ENCODE measurements around the gene NEDD4.

DNA sequence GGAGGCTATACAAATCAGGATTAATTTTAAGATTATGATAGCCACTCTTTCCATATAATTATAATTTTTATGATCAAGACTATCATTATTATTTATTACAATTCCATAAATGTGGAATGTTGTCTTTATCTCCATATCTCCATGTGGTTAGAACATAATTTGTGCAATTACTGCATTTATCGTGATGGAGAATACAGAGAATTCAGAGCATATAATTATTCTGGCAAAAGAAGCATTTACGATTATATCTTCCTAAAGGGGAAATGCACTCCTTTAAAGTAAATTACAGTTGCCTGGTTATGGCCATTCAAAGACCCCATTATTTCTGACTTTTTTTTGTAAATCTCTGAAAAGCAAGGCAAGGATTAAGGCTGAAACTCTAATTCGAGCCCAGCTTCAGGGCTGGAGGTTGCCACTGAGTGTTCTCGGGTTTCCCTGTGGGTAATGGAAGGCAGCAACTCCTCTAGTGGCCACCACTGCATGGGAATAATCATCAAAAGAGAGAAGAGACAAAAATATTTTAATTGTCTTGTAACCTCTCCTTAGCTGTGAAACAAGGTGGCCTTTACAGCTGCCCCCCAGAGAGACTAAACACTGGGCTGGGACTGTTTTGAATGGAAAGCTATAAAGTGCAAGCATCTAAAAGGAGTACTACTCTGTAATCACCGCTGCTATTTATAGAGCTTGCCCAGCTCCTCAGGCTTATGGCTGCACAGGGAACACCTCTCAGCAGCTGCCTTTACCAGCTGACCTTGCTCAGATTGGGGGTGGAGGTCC, 190.6 kb downstream of the NEDD4 start:
- no peak for TF ChIP-seq EP300 (IDR thresholded peaks at IDR 0.05)
- TF ChIP-seq, protein P1, sequence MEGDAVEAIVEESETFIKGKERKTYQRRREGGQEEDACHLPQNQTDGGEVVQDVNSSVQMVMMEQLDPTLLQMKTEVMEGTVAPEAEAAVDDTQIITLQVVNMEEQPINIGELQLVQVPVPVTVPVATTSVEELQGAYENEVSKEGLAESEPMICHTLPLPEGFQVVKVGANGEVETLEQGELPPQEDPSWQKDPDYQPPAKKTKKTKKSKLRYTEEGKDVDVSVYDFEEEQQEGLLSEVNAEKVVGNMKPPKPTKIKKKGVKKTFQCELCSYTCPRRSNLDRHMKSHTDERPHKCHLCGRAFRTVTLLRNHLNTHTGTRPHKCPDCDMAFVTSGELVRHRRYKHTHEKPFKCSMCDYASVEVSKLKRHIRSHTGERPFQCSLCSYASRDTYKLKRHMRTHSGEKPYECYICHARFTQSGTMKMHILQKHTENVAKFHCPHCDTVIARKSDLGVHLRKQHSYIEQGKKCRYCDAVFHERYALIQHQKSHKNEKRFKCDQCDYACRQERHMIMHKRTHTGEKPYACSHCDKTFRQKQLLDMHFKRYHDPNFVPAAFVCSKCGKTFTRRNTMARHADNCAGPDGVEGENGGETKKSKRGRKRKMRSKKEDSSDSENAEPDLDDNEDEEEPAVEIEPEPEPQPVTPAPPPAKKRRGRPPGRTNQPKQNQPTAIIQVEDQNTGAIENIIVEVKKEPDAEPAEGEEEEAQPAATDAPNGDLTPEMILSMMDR (IDR thresholded peaks at IDR 0.05) = no peak

Data from upper lobe of left lung (tissue), 4 donors.